GM19238 (cell line): ENCODE measurements around the gene GPR84.

Experiments used
- DNase-seq: peaks from one replicate; pipeline ENCODE4 v3.0.0; 2011; ENCODE audit warnings: low spot score; ENCODE audit not compliant: insufficient read length

The GPR84 gene

GRCh38 chr12:54374562-54375258 is 10.4 kb upstream of the GPR84 start:
- DNase-seq: no peak

- DNase-seq: no peak
Observed at GRCh38 chr12:54373649-54374561, 9.6 kb upstream of the GPR84 start.

DNA sequence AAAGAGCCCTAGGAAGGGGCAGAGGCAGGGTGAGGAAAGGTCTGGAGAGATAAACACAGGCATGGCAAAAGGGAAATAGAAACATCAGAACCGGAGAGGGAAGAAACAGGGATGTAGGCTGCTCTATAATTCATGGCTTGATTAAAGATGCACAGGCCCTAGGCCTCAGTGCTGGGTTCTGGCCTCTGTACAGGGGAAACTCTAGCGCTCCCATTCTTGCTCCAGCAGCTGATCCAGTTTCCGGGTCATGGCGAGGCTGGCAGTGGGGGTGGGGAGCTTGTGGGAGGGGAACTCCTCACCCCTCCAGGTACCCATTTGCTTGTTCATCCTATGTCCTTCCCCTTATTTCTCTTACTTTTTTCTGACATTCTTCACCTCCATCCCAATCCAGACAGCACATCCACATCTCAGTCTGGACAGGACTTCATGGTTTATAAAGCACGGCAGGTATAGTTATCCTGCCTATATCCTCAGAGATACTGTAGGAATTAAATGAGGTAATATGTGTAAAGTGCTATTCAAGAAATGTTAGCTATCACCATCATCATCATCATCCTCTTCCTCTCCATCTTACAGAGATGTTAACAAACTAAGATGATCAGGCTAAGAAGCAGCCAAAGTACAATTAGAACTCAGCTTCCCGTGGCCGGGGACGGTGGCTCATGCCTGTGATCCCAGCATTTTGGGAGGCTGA is 8.0 kb upstream of the GPR84 start:
- no peak for DNase-seq

DNA sequence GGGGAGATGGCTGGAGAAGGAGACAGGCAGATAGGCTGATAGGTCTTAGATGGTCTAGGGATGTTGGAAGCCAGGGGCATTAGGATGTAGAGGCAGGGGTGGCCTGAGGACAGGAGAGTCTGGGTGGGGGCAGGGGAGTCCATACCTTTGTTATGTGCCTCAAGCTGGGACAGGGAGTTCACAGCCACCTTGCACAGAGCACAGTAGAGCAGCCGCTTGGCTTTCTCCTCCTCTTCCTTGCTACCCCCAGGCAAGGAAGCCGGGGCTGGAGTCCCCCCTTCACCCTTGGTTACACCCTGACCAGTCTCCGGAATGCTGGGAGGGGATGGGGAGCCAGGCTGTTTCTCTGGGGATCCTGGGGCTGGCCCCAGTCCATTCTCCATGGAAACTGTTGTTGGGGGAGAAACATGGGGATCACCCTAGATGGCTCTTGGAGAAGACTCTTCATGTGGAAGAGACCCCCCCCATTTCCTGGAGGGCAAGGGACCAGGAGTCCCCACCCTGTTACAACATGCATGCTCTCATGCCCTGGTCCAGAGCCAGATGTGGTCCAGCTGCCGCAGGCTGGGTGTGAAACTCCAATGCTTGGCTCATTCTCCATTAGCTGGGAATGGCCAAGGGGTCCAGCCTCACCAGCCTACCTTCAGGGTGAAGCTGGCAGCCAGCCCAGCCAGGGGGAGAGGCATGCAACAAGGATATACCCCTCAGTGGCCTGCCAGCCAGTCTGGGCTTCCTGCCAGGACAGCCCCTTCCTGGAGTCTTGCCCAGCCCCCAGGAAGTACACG is 7.2 kb upstream of the GPR84 start:
- no peak for DNase-seq

DNA sequence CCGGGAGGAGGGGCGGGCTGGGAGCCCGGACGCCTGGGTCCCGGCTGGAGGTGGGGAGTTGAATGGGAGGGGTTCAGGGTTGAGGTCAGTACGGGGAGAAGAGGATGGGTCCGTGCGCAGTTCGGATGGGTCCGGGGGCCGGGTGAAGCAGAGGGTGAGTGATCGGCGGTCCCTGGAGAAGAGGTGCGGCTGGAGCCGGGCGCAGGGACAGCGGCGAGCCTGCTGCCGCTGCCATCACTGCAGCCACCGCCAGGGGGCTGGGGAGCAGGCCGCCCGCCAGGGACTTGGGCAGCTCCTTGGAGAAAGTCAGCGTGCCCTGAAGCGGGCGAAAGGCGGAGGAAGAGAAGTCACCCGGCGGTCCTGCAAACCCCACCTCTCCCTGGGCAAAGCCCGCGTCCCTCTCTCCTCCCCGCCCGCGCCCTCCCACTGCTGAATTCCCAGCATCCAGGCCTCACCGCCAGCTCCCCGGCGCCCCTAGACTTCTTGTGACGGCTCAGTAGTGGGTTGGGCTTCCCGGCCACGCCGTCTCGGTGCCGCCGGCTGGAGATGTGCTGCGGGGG is 6.0 kb upstream of the GPR84 start:
- DNase-seq: no peak

DNA sequence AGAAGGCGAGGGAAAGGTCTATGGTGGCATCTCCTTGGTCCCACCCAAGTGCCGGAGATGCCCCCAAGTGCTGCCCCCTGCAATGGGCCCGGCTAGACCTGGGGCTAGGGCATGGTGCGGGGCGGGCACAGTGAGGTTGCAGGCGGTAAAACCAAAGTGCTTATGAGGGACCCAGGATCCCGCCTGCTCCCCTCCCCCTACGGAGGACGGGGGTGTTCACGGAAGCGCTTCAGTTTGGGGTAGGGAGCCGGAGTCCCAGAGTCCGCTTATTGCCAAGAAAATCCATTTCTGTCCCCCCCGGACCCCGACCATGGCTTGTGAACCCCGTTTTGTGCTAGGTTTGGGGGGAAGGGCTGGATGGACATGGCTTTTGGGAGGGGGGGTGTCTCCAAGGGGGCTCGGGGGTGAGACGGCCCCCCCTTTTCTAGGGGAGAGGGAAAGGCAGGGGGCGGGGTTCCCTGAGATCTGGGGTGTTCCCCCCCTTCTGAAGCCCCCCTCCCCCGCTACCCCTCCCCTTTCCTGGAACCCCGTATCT is 5.4 kb upstream of the GPR84 start:
- no peak for DNase-seq

DNA sequence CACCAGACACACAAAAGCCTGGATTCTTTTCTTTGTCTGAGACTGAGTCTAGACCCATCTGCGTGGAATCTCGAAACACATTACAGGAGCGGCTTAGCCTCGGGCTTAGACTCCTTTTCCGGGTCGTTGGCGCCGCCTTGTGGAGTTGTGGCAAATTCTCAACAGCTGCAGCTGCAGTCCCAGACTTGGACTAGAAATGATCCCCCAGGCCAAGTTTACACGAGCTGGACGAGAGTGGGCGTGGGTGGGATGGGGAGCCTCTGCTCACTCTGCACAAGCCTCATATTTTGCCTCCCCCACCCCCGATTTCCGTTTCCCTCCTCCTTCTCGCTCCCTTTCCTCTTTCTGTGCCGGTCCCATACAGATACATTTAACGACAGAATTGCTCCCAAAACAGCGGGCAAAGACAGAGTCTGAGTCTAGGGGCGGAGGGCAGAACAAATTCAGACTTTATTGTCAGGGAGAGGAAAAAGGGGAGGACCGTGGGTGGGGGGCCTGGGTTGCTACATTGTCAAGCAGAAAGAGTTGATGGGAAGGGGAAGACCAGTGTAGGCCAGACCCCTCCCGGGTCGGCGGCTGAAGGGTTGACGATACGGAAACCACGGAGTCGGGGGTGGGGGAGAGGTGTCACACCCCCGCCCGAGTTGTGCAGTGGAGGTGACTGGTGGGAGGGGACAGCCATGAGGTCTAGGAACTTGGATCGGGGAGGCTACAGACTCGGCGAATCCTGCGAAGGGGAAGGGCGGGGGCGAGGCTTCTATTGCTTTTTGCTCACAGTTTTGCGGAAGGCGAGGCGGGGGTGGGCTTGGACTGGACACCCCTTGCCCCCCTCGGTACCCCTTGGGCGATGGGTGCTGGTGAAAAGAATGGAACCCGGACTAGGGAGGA is 4.7 kb upstream of the GPR84 start:
- peak; percentile 80 for DNase-seq

DNA sequence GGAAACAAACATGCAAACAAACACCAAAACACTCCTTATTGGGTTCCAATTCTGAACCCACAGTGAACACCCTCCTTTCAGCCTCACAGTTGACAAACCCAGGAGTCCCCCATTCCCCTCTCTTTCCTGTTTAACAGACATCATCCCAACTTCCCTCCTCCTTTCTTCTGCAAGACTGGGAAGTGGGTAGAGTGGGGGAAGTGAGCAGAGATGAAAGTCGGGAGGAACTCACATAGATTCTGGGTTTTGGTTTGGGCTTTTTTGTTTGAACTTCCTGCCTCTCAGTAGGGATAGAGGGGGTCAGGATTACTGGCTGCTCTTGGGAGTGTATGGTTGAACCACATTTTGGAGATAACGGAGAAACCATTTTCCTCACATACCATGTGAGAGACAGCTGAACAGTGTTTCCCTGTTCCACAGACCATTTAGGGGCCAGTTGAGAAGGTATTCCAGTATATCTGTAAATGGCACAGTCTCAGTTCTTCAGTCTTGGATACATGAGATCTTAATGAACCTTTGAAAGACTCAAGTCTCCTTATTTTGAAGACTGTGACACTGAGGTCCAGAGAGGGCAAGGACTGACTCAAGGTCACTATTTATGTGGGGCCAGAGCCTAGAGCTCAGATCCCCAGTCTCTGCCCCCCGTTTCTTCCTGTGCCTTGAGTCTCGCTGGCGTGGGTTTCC is 3.9 kb upstream of the GPR84 start:
- no peak for DNase-seq

DNA sequence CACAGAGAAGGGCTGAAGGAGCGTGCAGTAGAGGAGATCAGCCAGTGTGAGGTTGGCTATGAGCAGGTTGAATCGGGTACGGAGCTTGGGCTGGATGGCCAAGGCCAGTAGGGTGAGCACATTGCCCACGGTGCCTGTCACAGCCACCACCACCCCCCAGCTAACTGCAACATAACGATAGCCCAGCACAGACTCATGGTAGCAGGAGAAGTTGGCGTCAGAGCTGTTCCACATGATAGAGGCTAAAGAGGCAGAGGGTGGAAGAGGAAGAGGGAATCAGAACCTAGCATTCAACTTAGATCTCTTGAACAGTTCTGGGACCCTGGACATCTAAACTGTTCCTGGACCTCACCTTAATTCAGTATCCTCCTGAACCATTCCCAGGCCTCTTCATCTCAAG is 668 bp downstream of the GPR84 start:
- DNase-seq: no peak

GRCh38 chr12:54363047-54363446 is 1.2 kb downstream of the GPR84 start:
- DNase-seq: no peak

- DNase-seq: no peak
Observed at GRCh38 chr12:54360717-54361456, 3.4 kb downstream of the GPR84 start.

GRCh38 chr12:54359762-54360351 is 4.4 kb downstream of the GPR84 start:
- no peak for DNase-seq

DNA sequence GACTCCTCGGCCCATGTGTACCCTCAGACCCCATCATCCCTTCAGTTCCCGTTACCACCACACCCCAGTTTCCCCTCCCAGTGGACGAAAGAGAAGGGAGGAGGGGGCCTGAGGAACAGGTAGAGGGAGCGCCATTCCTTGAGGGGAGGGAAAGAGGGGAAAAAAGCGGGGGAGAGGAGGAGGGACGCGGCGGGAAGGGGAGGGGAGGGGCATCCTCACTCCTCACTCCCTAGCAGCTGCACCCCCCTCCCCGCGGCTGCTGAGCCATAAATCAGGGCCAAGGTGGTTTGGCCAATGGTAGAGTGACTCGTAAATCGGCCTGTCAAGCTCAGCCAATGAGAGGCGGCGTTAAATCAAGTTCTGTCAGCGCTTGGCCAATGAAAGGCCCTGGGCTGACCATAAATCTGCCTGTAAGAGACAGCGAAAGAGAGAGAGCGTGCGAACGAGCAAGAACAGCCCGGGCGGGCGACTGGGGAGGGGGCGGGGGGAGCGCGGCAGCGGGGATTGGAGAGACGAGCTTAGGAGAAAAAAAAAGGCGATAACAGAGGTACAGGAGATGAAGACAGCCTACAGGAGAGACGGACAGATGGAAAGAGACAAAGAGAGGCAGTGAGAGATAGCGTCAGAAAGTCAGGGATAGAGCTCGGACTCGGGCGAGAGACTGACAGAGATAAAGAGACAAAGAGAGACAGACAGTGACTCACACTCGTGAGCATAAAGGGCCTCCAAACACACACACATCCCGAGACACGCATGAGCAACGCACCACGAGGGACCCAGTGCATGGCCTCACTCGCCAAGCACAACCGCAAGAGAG is 5.1 kb downstream of the GPR84 start:
- DNase-seq: peak; percentile 95

DNA sequence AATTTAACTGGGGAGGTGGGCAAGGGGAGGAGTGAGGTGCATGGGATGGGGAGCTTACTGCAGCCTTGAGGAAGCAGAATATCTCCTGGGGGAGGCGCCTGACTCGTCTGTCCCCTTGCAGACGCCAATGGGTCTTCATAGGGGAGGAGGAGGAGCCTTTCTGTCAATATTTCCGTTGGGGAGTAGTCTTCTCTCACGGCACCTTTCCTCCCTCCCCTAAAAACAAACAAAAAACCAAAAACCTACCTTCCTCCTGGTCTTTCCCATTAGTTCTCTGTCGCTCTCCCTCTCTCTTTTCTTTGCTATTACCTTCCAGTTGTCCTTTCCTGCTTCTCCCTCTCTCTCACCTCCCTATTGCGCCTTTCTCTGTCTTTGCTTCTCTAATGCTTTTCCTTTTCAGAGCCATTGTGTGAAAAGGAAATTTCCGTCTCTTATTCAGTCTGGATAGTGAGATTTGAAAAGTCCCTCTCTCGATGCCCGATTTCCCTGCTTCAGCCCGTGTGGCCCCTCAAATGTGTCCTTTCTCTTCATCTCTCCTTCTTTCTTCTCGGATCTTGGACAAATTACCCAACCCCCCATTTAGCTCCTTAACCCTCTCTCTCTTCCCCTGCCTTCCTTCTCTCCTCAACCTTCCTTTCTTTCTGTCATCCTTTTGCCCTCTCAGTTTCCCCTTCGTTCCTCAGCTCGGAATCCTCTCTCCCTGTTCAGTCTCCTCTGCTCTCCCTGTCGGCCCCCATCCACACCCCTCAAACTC is 5.9 kb downstream of the GPR84 start:
- peak; percentile 64 for DNase-seq

GRCh38 chr12:54357506-54358190 is 6.6 kb downstream of the GPR84 start:
- no peak for DNase-seq

- DNase-seq: no peak
Observed at GRCh38 chr12:54356951-54357356, 7.3 kb downstream of the GPR84 start.
